Endodermal cell (in vitro differentiated cells): ENCODE measurements around the gene KLF6. TPM values are rescaled to one million over a fixed set of nuclear protein-coding genes. Genes with fewer than 3 reads are reported as not detected.

Experiments used
- DNase-seq: peaks from one replicate; pipeline ENCODE4 v3.0.0-alpha.2; 2017
- H3K27ac ChIP-seq: 2 replicates; pipeline ENCODE4 v1.5.1; 2013; ENCODE audit warnings: mild to moderate bottlenecking, low read depth, low read length, moderate library complexity
- H3K27me3 ChIP-seq: 2 replicates; pipeline ENCODE4 v1.6.1; 2013; ENCODE audit warnings: mild to moderate bottlenecking, low read length, moderate library complexity; ENCODE audit not compliant: insufficient read depth, control insufficient read depth, poor library complexity, severe bottlenecking
- H3K36me3 ChIP-seq: 2 replicates; pipeline ENCODE4 v1.7.0; 2013; ENCODE audit warnings: mild to moderate bottlenecking, low read length, moderate library complexity; ENCODE audit not compliant: control insufficient read depth, insufficient read depth
- H3K4me1 ChIP-seq: one replicate; pipeline ENCODE4 v1.7.0; 2013; ENCODE audit warnings: low read length; ENCODE audit not compliant: control insufficient read depth, insufficient read depth
- H3K4me3 ChIP-seq: 2 replicates; pipeline ENCODE4 v1.5.1; 2013; ENCODE audit warnings: mild to moderate bottlenecking, low read length, moderate library complexity
- H3K9ac ChIP-seq: 2 replicates; pipeline ENCODE4 v1.6.1; 2013; ENCODE audit warnings: mild to moderate bottlenecking, low read length, moderate library complexity; ENCODE audit not compliant: poor library complexity, severe bottlenecking; ENCODE audit errors: extremely low read depth
- H3K9me3 ChIP-seq: 2 replicates; pipeline ENCODE4 v1.6.1; 2013; ENCODE audit warnings: mild to moderate bottlenecking, low read length, moderate library complexity; ENCODE audit not compliant: control insufficient read depth
- H3K27ac Mint-ChIP-seq: 2 replicates; pipeline ENCODE4 v1.8.0; 2020; ENCODE audit warnings: mixed read lengths
- H3K27me3 Mint-ChIP-seq: 2 replicates; pipeline ENCODE4 v1.8.0; 2021; ENCODE audit warnings: mild to moderate bottlenecking, mixed read lengths; ENCODE audit not compliant: insufficient read depth
- H3K36me3 Mint-ChIP-seq: 2 replicates; pipeline ENCODE4 v1.8.0; 2020; ENCODE audit warnings: low read depth, mixed read lengths
- H3K4me1 Mint-ChIP-seq: 2 replicates; pipeline ENCODE4 v1.8.0; 2020; ENCODE audit warnings: mixed read lengths
- H3K4me3 Mint-ChIP-seq: 2 replicates; pipeline ENCODE4 v1.8.0; 2020; ENCODE audit warnings: mild to moderate bottlenecking, moderate library complexity, mixed read lengths
- H3K9me3 Mint-ChIP-seq: 2 replicates; pipeline ENCODE4 v1.8.0; 2020; ENCODE audit warnings: mild to moderate bottlenecking, mixed read lengths
- WGBS, 2 experiments: methylation state at CpG; one replicate each; pipeline versions ENCODE4 v1.1.5 to v1.1.7; 2013; ENCODE audit warnings: missing lambda C conversion rate in 2 of 2, mixed read lengths in 1 of 2; ENCODE audit not compliant: insufficient coverage in 1 of 2, insufficient read length in 1 of 2; 5-methylcytosine and 5-hydroxymethylcytosine counted together
- total RNA-seq, 2 donors: library from RNA; stranded (reverse); fragmentation: NEBNext Ultra II Directional in 1 of 2; extraction: Animal tissue kit (Norgen Biotek cat#: 25700) in 1 of 2; gene quantifications; 2 replicates in 1 of 2; 3 replicates in 1 of 2; pipeline ENCODE4 v1.2.1, GENCODE V29; 2021
- TF ChIP-seq, protein P1 (sequence below): fragments of 200-600 bp; sonication (generic); conservative IDR thresholded peaks from 2 replicates; pipeline ENCODE4 v1.5.0; 2021; ENCODE audit warnings: antibody characterized with exemption, mild to moderate bottlenecking

The KLF6 gene
- total RNA-seq, 2 donors from 2014 or later = 59.0 to 71.2 TPM

DNA sequence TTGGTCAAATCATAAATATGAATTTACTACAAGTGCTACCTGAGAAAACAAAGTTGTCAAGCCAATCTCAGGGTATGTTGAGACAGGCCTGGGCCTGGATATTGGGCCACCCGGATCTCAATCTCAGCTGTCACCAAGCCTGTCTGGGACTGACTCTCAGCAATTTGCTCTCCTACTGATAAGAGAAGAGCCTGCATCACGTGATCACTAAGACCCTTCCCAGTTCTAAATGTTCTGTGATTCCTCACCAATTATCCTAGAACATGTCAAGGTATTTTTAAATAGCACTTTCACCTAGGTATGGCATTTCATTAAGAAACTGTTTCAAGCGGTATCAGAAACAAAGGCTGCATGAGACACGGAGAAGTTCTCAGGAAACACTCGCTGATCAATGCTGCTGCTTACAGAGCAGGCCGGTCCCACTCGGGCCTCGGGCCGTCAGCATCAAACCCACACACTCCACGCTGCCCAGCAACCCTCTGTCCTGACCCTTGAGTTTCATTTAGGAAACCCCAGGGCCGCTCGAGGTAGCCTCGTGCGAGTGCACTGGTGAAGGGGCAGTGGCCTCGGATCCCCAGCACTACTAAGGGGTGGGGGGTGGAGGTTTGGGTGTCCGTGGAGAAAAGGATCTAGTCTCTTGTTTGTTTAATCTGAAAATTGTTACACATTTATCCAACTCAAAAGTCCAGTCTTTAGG is 4.1 kb downstream of the KLF6 start:
- no peak overlapping the region for H3K27ac ChIP-seq
- H3K27me3 ChIP-seq = no peaks in the 10 kb centered on the region
- Mint-ChIP-seq H3K27ac (peak overlapping the region; percentile 66), H3K4me1 (peaks cover 58% of the 10 kb centered on the region), H3K9me3 (no peaks in the 10 kb centered on the region), H3K27me3 (no peaks in the 10 kb centered on the region), H3K4me3 (peak overlapping the region; percentile 92), H3K36me3 (peaks cover 72% of the 10 kb centered on the region)
- 89 to 97% methylated on average over 14 to 16 of the region's 16 CpGs for WGBS, 2 experiments
- H3K4me1 ChIP-seq = peaks cover 31% of the 10 kb centered on the region
- TF ChIP-seq, protein P1, sequence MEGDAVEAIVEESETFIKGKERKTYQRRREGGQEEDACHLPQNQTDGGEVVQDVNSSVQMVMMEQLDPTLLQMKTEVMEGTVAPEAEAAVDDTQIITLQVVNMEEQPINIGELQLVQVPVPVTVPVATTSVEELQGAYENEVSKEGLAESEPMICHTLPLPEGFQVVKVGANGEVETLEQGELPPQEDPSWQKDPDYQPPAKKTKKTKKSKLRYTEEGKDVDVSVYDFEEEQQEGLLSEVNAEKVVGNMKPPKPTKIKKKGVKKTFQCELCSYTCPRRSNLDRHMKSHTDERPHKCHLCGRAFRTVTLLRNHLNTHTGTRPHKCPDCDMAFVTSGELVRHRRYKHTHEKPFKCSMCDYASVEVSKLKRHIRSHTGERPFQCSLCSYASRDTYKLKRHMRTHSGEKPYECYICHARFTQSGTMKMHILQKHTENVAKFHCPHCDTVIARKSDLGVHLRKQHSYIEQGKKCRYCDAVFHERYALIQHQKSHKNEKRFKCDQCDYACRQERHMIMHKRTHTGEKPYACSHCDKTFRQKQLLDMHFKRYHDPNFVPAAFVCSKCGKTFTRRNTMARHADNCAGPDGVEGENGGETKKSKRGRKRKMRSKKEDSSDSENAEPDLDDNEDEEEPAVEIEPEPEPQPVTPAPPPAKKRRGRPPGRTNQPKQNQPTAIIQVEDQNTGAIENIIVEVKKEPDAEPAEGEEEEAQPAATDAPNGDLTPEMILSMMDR = no peak
- peak overlapping the region; percentile 99 for H3K9ac ChIP-seq
- no peaks in the 10 kb centered on the region for H3K9me3 ChIP-seq
- peak overlapping the region; percentile 99 for H3K4me3 ChIP-seq
- DNase-seq = peak; percentile 41
- peaks cover 78% of the 10 kb centered on the region for H3K36me3 ChIP-seq

DNA sequence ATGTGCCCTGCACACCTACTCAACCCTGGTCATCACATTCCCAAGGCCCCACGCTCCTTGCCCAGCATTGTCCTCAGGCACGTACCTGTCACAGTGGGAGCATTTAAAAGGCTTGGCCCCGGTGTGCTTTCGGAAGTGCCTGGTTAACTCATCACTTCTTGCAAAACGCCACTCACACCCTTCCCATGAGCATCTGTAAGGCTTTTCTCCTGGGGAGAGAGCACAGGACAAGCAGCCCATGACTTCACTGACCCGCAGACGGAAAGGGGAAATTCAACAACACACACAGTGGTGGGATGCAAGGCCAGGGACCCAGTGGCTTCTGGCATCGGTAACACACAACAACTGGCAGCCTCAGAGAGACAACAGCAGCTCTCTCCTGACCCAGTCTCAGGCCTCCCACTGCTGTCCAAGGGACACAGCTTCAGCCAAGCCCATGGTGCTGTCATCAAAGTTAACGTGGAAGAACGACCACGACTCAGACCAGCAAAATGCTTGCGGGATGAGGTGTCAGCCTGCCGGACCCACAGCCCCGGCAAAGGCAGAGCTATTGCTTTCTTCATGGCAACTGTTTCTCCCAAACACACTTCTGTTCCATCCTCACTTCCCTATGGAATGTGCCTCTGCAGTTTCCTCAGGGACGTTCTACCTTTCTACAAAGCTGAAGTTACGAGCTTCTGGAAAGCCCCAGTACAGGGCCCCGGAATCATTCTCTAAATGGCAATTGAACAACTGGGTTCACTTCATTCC is 4.8 kb downstream of the KLF6 start:
- H3K9ac ChIP-seq = peak overlapping the region; percentile 99
- no peaks in the 10 kb centered on the region for H3K27me3 ChIP-seq
- H3K4me3 Mint-ChIP-seq = peak overlapping the region; percentile 92
- TF ChIP-seq, protein P1 = no peak
- no peaks in the 10 kb centered on the region for H3K9me3 Mint-ChIP-seq
- H3K9me3 ChIP-seq = no peaks in the 10 kb centered on the region
- DNase-seq = peak; percentile 54
- H3K27me3 Mint-ChIP-seq = no peaks in the 10 kb centered on the region
- 91 to 93% methylated on average over 9 to 17 of the region's 17 CpGs for WGBS, 2 experiments
- H3K4me3 ChIP-seq = peak overlapping the region; percentile 99
- peaks cover 84% of the 10 kb centered on the region for H3K36me3 ChIP-seq
- peaks cover 31% of the 10 kb centered on the region for H3K4me1 ChIP-seq
- no peak overlapping the region for H3K27ac ChIP-seq
- peak overlapping the region; percentile 86 for H3K27ac Mint-ChIP-seq
- peaks cover 78% of the 10 kb centered on the region for H3K36me3 Mint-ChIP-seq
- H3K4me1 Mint-ChIP-seq = peaks cover 65% of the 10 kb centered on the region

DNA sequence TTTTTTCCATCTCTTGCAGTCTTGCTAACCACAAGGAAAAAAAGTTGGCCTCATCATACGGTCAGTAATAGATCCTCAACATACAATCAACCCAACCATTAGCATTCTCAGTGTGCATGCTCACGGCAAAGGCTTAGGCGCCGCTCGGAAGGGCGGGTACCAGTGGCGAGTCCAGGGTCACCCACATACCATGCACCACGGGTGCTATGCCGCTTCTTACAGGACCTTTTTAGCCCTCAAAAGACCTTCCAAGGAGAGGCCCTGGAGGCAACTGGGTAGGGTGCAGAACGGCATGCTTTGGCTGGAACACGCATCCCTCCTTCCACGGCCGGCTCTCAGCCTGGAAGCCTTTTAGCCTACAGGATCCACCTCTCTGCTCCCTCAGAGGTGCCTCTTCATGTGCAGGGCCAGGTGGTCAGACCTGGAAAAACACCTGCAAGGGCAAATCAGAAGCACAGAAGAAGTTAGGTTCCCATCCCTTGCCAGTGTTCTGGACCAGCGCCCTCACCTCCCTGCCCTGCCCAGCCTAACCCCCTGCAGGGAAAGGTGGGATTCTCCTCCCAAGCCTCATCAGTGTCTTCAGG is 5.8 kb downstream of the KLF6 start:
- H3K9me3 ChIP-seq = no peaks in the 10 kb centered on the region
- Mint-ChIP-seq H3K27ac (peak overlapping the region; percentile 0), H3K4me3 (peak overlapping the region; percentile 92), H3K36me3 (peaks cover 78% of the 10 kb centered on the region), H3K27me3 (no peaks in the 10 kb centered on the region), H3K9me3 (no peaks in the 10 kb centered on the region), H3K4me1 (peaks cover 65% of the 10 kb centered on the region)
- WGBS, 2 experiments = 91 to 93% methylated on average over 6 to 14 of the region's 14 CpGs
- DNase-seq = peak; percentile 57
- H3K4me1 ChIP-seq = peaks cover 31% of the 10 kb centered on the region
- H3K9ac ChIP-seq = peak overlapping the region; percentile 99
- no peak overlapping the region for H3K27ac ChIP-seq
- H3K27me3 ChIP-seq = no peaks in the 10 kb centered on the region
- TF ChIP-seq, protein P1 = no peak
- H3K36me3 ChIP-seq = peaks cover 88% of the 10 kb centered on the region
- peak overlapping the region; percentile 99 for H3K4me3 ChIP-seq
